Stimulated activated memory B cell treated with anti-CD40 and anti-IgM and Interleukin-4, amounts not matched to agents 10 μg/mL and 1 μg/mL and 100 μg/mL, for 72 hours (primary cell): ENCODE results near the gene MFN2.
"Not testable (repeated sequence)": the region's sequence is repeated elsewhere in the genome, so short reads cannot be mapped to it uniquely, and the experiment has no call there.

Experiments
- ATAC-seq: fragments of 150-1000 bp; cut with Tn5 transposase; 2 replicates; pipeline ENCODE4 v1.10.0; 2021
- H3K27ac Mint-ChIP-seq: one replicate; pipeline ENCODE4 v1.8.0; 2022; ENCODE audit warnings: mild to moderate bottlenecking, mixed read lengths
- H3K27me3 Mint-ChIP-seq: one replicate; pipeline ENCODE4 v1.8.0; 2022; ENCODE audit warnings: mixed read lengths
- H3K36me3 Mint-ChIP-seq: one replicate; pipeline ENCODE4 v1.8.0; 2022; ENCODE audit warnings: mixed read lengths
- H3K4me1 Mint-ChIP-seq: one replicate; pipeline ENCODE4 v1.8.0; 2022; ENCODE audit warnings: mixed read lengths
- H3K4me3 Mint-ChIP-seq: one replicate; pipeline ENCODE4 v1.8.0; 2022; ENCODE audit warnings: mild to moderate bottlenecking, moderate library complexity, mixed read lengths
- H3K9me3 Mint-ChIP-seq: one replicate; pipeline ENCODE4 v1.8.0; 2022; ENCODE audit warnings: mixed read lengths

The MFN2 gene

DNA sequence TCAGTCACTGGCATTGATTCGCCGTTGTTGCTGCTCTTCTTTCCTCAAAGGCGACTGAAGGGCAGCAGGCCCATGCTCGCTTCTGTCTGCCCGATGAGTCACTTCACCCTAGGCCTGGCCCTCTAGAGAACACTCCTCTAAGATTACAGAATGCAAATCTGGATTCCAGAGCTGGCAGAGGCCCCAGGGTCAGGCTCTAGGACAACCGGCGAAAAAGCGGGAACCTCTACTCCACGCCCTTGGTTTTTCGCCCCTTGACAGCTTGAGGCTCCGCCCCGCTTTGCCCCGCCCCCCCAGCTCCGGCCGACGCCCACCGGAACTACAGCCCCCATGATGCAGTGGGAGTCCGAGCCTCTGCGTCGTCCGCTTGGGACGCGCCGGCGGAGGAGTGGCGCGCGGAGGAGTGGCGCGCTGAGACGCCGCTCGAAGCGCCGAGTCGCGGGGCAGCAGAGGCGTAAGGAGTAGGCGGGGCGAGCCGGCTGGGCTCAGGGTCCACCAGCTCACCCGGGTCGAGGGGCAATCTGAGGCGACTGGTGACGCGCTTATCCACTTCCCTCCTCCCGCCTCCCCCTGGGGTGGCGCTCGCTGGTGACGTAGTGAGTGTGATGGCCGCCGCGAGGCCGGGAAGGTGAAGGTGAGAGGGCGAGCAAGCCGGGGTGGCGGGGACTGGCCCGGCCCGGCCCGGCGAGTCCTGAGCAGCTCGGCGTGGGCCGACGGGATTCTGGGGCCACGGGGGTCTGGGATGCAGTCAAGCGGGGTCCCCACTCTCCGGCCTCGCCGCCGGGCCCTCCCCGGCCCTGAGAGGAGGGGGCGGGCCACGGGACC, at the start of gene MFN2:
TSS of gene MFN2 (plus strand) at position 594 of the 825 bp plus-strand sequence. CDS start 8,725 bp downstream, outside the sequence.
- peak within 1 kb of the TSS; percentile 97 for H3K4me3 Mint-ChIP-seq
- peaks cover 37% of the 10 kb centered on the region for H3K36me3 Mint-ChIP-seq
- no peaks in the 10 kb centered on the region for H3K27me3 Mint-ChIP-seq
- peaks cover 53% of the 10 kb centered on the region for H3K4me1 Mint-ChIP-seq
- H3K9me3 Mint-ChIP-seq = no peaks in the 10 kb centered on the region
- peak within 1 kb of the TSS; percentile 98 for H3K27ac Mint-ChIP-seq
- ATAC-seq = peak; percentile 96

DNA sequence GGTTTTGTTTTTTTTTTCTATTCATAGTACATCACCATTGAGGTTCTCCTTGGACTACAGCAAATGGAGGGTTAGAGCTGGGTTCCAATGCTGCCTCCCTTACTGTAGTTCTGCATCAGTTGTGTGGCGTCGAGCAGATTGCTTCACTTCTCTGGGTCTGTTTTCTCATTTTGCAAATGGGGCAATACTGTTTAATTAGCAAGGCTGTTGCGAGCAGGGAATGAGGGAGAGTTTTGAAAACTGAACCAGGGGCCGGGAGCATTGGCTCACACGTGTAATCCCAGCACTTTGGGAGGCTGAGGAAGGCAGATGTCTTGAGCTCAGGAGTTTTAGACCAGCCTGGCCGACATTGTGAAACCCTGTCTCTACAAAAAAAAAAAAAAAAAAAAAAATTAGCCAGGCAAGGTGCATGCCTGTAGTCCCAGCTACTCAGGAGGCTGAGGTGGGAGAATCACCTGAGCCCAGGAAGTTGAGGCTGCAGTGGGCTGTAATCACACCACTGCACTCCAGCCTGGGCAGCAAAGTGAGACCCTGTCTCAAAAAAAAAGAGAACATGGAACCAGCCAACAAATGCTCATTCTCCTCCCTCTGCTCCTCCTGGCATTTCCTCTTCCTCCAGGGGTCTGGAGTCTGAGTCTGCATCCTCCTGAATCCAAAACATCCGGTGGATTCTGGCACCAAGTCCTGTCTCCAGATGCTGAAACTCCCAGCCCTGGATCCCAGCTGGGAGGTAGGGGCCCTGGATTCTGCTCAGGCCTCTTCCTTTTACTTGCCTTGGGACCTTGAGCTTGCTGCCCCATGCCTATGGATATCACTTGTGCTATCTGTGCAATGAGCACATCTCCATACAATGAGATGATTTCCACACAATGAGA, 49.4 kb upstream of the MFN2 start:
- no peaks in the 10 kb centered on the region for H3K9me3 Mint-ChIP-seq
- H3K36me3 Mint-ChIP-seq = no peaks in the 10 kb centered on the region
- peaks cover 8% of the 10 kb centered on the region for H3K4me1 Mint-ChIP-seq
- ATAC-seq = no peak
- H3K27me3 Mint-ChIP-seq = no peaks in the 10 kb centered on the region
- no peak overlapping the region for H3K27ac Mint-ChIP-seq
- no peak overlapping the region for H3K4me3 Mint-ChIP-seq

DNA sequence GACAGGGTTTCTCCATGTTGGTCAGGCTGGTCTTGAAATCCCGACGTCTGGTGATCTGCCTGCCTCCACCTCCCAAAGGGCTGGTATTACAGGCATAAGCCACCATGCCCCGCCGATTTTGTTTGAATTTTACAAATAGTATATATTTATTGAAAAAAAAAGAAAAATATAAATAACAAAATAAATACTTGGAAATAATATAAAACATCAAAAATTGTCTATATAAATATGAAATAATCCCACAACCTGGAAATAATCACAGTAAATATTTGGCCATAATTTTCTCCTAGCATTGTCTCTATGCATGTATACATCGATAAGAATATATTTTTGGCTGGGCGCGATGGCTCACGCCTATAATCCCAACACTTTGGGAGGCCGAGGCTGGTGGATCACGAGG, 48.4 kb upstream of the MFN2 start:
- Mint-ChIP-seq H3K36me3 (peaks cover under 1% of the 10 kb centered on the region), H3K27me3 (no peaks in the 10 kb centered on the region), H3K4me3 (no peak overlapping the region), H3K9me3 (no peaks in the 10 kb centered on the region), H3K4me1 (peaks cover 4% of the 10 kb centered on the region), H3K27ac (no peak overlapping the region)
- ATAC-seq = no peak

DNA sequence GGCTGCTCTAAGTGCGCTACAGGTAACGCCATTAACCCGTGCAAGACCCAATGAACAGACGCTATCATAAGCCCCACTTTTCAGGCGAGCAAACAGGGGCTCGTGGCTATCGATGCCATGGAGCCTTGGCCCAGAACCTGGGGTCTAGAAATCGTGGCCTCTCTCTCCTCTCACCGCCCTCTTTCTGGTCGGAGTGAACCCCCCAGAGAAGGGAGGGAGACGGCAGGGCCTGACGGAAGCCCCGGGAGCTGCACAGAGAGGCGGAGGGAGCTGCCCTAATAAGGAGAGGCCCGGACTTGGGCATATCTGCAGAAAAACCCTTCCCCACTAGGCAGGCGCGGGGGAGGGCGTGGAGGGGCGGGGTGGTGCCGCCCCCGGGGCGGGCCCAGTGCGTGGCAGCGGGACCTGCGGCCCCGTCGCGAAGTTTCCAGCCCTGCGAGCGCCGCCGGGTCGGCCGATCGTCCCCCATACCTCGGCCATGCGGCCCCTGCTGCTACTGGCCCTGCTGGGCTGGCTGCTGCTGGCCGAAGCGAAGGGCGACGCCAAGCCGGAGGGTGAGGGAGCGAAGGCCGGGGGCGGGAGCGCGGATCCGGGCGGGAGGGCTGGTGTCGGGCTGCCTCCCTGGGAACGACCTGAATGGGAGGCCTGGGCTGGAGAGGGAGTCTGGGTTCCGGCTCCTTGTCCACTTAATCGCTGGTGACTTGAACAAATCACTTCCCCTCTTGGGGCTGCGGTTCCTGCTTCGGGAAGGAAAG, 45.8 kb upstream of the MFN2 start, which contains the start of gene PLOD1:
TSS of gene PLOD1 (plus strand) at position 416 of the 755 bp plus-strand sequence. CDS start at position 479, 63 bp downstream.
- Mint-ChIP-seq H3K27me3 (no peaks in the 10 kb centered on the region), H3K4me3 (peak within 1 kb of the TSS; percentile 82), H3K9me3 (no peaks in the 10 kb centered on the region), H3K4me1 (peaks cover 7% of the 10 kb centered on the region), H3K27ac (peak within 1 kb of the TSS; percentile 82), H3K36me3 (peaks cover 8% of the 10 kb centered on the region)
- ATAC-seq = peak; percentile 98

DNA sequence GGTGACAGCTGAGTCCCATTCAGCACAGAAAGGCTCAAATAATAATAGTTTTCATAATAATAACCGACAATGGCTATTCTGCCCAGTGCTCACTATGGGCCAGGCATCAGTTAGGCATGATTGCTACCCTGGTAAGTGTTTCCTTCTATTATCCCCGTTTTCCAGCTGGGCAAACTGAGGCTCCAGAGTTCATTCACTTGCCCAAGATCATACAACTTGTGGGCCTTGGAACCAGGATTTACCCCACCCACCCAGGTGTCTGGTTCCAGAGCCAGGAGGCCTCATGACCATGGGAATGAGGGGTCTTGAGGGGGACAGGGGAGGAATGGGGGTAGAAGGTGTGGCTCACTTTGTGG, 45.2 kb upstream of the MFN2 start:
- Mint-ChIP-seq H3K27ac (peak overlapping the region; percentile 82), H3K4me1 (peaks cover 7% of the 10 kb centered on the region), H3K9me3 (no peaks in the 10 kb centered on the region), H3K36me3 (peaks cover 8% of the 10 kb centered on the region), H3K4me3 (peak overlapping the region; percentile 82), H3K27me3 (no peaks in the 10 kb centered on the region)
- ATAC-seq = no peak

DNA sequence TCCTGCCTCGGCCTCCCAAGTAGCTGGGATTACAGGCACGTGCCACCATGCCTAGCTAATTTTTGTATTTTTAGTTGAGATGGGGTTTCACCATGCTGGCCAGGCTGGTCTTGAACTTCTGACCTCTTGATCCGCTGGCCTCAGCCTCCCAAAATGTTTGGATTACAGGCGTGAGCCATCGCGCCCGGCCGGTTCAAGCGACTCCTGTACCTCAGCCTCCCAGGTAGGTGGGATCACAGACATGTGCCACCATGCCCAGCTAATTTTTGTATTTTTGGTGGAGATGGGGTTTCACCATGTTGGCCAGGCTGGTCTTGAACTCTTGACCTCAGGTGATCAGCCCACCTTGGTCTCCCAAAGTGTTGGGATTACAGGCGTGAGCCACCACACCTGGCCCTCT, 44.5 kb upstream of the MFN2 start:
- H3K27ac Mint-ChIP-seq, H3K36me3 Mint-ChIP-seq, ATAC-seq, H3K4me1 Mint-ChIP-seq, H3K4me3 Mint-ChIP-seq, H3K27me3 Mint-ChIP-seq, H3K9me3 Mint-ChIP-seq: not testable (repeated sequence)

DNA sequence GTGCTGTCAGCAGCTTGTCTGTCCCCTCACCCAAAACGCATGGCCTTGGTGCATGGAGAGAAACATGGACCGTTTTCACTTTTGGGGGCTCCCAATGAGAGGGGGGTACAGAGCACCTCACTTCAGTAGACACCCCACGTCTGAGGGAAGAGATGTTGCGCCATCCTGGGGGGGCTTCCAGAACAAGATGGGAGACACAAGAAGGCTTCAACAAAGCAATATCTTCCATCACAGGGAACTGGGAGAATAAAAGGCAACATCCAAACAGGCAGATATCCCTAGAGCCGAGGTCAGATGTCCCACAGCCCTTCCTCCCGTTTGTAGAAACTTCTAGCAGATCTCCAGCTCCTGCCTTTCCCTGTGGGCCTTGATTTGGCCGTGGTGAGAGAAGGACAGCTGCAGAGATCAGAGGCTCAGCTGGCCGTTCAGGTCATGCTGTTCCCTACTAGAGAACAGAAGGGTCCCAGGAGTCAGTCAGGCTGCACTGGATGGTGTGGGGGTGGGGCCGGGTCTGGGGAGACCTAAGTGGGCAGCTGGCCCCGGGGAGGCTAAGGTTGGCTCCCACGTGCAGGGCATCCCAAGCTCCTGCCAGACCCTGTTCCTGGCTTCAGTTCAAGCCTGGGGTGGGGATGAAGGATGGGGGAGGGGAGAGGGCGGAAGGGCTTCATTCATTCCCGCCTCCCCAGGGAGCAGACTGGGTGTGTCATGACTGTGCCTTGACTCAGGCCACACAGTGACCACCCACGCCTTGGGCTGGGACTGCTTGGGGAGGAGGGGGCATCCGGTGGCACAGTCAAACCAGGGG, 41.3 kb upstream of the MFN2 start:
- no peaks in the 10 kb centered on the region for H3K27me3 Mint-ChIP-seq
- H3K36me3 Mint-ChIP-seq = peaks cover 8% of the 10 kb centered on the region
- H3K9me3 Mint-ChIP-seq = no peaks in the 10 kb centered on the region
- peaks cover 7% of the 10 kb centered on the region for H3K4me1 Mint-ChIP-seq
- no peak overlapping the region for H3K4me3 Mint-ChIP-seq
- ATAC-seq = no peak
- no peak overlapping the region for H3K27ac Mint-ChIP-seq

DNA sequence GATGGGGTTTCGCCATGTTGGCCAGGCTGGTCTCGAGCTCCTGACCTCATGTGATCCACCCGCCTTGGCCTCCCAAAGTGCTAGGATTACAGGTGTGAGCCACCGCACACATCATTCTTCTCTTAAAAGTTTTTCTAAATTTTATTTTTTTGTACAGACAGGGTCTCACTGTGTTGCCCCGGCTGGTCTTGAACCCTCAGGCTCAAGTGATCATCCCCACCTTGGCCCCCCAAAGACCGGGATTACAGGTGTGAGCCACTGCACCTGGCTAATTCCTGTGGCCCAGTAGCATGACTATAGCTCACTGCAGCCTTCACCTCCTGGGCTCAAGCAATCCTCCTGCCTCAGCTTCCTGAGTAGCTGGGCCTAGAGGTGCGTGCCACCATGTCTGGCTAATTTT, 40.5 kb upstream of the MFN2 start:
- not testable (repeated sequence) for H3K36me3 Mint-ChIP-seq, H3K27me3 Mint-ChIP-seq, H3K4me1 Mint-ChIP-seq, H3K4me3 Mint-ChIP-seq, H3K27ac Mint-ChIP-seq, ATAC-seq, H3K9me3 Mint-ChIP-seq

DNA sequence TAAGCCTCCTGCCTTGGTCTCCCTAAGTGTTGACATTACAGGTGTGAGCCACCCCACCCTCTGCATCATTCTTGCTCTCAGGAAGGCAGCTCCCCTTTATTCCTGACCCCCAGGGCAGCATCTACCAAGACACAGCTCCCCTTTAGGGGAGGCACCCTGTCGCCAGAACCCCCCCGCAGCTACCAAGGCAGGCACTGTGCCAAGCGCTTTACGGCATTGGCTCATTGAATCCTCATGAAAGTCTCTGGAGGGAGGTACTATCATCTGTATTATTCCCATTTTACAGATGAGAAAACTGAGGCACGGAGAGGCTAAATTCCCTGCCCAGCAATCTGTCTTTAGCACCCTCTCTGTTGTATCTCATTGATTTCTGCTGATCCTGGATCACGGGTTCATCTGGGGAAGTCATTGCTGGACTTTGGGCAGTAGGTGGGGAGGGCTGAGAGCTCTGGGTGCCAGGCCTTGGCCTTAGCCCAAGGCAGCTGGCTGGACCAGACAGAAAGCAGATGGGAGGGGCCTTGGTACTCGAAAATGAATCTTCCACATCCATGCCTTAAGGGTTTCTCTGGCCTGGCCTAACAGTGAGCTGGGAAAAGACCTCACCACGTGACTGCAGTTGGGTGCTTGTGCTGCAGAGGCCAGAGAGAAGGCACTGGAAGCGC, 39.9 kb upstream of the MFN2 start:
- Mint-ChIP-seq H3K9me3 (no peaks in the 10 kb centered on the region), H3K27me3 (no peaks in the 10 kb centered on the region), H3K36me3 (peaks cover 8% of the 10 kb centered on the region), H3K27ac (no peak overlapping the region), H3K4me3 (no peak overlapping the region), H3K4me1 (peaks cover 7% of the 10 kb centered on the region)
- ATAC-seq = no peak

DNA sequence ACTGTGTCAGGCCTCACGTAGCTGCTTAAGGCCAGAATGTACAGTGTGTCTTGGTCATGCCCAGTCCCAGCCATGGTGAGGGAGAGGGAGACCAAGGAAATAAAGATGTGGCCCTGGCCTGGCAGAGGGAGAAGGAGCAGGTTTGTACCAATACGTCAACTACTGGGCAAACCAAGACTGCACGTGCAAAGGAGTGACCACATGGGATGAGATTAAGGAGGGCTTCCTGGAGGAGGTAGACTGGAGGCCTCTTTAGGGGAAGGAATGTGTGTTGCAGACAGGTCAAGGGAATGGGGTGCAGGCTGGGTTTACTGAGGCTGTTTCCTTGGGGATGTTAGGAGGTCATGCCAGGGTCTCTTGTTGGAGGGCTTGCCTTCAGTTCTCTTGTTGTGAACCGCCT, 38.0 kb upstream of the MFN2 start:
- Mint-ChIP-seq H3K27me3 (no peaks in the 10 kb centered on the region), H3K4me3 (no peak overlapping the region), H3K4me1 (peaks cover 7% of the 10 kb centered on the region), H3K36me3 (peaks cover 3% of the 10 kb centered on the region), H3K27ac (no peak overlapping the region), H3K9me3 (no peaks in the 10 kb centered on the region)
- ATAC-seq = no peak

DNA sequence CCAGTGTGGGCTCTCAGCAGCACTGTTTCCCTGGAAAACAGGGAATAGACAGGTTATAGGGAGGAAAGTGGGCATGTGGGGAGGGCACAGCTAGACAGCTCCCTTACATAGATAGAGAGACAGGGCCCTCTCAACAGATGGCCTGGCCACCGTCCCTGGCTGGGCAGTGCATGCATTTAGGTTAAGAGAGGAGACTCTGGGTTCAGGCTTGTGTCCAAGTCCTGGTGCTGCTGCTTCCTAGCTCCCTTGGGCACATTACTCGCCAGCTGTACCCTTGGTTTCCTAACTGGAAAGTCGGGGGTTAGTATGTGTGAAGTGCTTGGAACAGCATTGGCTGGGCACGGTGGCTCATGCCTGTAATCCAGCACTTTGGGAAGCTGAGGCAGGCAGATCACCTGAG, 36.6 kb upstream of the MFN2 start:
- Mint-ChIP-seq H3K27ac (no peak overlapping the region), H3K4me3 (no peak overlapping the region), H3K27me3 (no peaks in the 10 kb centered on the region), H3K36me3 (peaks cover 6% of the 10 kb centered on the region), H3K4me1 (peaks cover 1% of the 10 kb centered on the region), H3K9me3 (no peaks in the 10 kb centered on the region)
- ATAC-seq = no peak

DNA sequence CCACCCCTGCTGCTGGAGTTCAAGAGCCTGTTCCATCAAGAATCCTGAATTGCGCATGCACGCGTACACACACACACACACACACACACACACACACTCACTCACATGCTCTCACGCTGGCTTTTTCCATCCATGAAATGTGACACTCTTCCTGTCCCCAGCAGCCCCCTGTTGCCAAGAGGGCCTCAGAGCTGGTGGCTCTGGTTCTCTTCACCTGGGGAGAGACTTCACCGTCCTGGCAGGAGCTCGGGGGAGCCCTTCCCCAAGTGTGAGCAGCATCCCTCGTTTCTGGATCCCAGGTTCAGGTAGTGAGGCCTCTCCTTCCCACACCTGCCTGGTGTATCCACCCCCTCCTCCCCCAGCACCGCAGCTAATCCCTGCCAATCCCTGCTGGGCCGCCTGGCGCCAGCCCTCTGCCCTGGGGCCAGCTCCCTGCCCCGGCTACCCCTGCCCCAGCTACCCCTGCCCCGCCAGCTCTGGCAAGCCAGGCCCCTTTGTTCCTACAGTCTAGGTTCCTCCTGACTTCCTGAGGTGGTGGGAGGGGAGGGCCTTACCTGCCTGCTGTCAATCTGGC, 35.8 kb upstream of the MFN2 start:
- H3K36me3 Mint-ChIP-seq = peaks cover 6% of the 10 kb centered on the region
- H3K4me1 Mint-ChIP-seq = no peaks in the 10 kb centered on the region
- no peak overlapping the region for H3K27ac Mint-ChIP-seq
- H3K4me3 Mint-ChIP-seq = no peak overlapping the region
- ATAC-seq = no peak
- H3K27me3 Mint-ChIP-seq = no peaks in the 10 kb centered on the region
- H3K9me3 Mint-ChIP-seq = no peaks in the 10 kb centered on the region

DNA sequence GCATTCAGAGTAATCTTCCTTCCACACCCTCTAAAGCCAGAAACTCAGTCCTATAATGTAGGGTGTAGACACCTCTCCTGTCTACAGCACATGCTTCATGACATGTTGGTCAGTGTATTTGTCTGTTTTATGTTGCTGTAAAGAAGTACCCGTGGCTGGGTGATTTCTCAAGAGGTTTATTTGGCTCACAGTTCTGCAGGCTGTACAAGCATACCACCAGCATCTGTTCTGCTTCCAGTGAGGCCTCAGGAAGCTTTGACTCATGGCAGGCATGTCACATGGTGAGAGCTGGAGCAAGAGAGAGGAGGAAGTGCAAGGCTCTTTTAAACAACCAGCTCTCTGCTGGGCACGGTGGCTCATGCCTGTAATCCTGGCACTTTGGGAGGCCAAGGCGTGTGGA, 33.6 kb upstream of the MFN2 start:
- no peak for ATAC-seq
- no peaks in the 10 kb centered on the region for H3K27me3 Mint-ChIP-seq

More for the DNA sequence above, 33.6 kb upstream of the MFN2 start:
- Mint-ChIP-seq H3K4me3 (no peak overlapping the region), H3K4me1 (no peaks in the 10 kb centered on the region), H3K27ac (no peak overlapping the region), H3K36me3 (peaks cover 24% of the 10 kb centered on the region), H3K9me3 (no peaks in the 10 kb centered on the region)
